ENCODE results near the gene GEN1.

DNA sequence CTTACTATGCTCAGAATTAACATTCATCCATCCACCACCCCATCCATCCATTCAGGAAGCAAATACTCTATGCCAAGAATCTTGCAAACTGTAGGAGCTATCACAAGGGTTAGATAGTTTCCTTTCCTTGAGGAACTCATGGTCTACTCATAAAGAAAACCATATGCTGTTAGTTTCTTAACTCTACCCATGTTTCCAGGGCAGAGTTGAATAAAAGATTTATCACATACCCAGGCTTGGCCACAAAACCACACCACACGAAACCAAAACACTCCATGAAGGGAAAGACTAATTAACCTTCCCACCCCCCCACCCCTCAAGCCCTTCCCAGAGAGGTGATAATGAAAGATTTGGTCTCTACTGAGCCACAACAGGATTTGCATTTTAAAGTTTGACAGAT is 38.6 kb downstream of the GEN1 start:
- TF ChIP-seq, protein P1, sequence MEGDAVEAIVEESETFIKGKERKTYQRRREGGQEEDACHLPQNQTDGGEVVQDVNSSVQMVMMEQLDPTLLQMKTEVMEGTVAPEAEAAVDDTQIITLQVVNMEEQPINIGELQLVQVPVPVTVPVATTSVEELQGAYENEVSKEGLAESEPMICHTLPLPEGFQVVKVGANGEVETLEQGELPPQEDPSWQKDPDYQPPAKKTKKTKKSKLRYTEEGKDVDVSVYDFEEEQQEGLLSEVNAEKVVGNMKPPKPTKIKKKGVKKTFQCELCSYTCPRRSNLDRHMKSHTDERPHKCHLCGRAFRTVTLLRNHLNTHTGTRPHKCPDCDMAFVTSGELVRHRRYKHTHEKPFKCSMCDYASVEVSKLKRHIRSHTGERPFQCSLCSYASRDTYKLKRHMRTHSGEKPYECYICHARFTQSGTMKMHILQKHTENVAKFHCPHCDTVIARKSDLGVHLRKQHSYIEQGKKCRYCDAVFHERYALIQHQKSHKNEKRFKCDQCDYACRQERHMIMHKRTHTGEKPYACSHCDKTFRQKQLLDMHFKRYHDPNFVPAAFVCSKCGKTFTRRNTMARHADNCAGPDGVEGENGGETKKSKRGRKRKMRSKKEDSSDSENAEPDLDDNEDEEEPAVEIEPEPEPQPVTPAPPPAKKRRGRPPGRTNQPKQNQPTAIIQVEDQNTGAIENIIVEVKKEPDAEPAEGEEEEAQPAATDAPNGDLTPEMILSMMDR (IDR thresholded peaks at IDR 0.05; ENCODE audit: low read length) = no peak
- no peak for TF ChIP-seq EZH2 (optimal IDR thresholded peaks at IDR 0.05; ENCODE audit: low read depth, low read length)
- TF ChIP-seq EZH2phosphoT487 (IDR thresholded peaks at IDR 0.05; ENCODE audit: low read length) = no peak

Measured in MM.1S (cell line).